SK-N-SH (cell line): ENCODE data around the gene PDZK1. TPM values are rescaled to one million over a fixed set of nuclear protein-coding genes. Genes with fewer than 3 reads are reported as not detected.
"Not testable (repeated sequence)": the region's sequence is repeated elsewhere in the genome, so short reads cannot be mapped to it uniquely, and the experiment has no call there.

ENCODE experiments used
- CTCF ChIA-PET: fragments of 300-600, 350-600 bp; formaldehyde crosslinking; extraction: SDS; loops from one replicate; lab custom pipeline; 2021; lab: Yijun Ruan, JAX
- POLR2A ChIA-PET: fragments of 350-600 bp; sonication (Branson Sonifier 250); formaldehyde crosslinking; extraction: SDS; loops from one replicate; lab custom pipeline; 2020; ENCODE audit warnings: antibody characterized with exemption, inconsistent platforms; lab: Yijun Ruan, JAX
- DNase-seq: peaks from one replicate; pipeline ENCODE4 v3.0.0; 2012
- H2AFZ ChIP-seq: fragments of 200-600 bp; sonication (generic); 2 replicates; pipeline ENCODE4 v1.8.1; 2016; ENCODE audit warnings: antibody characterized with exemption, mild to moderate bottlenecking, low read depth
- H3F3A ChIP-seq: fragments of 200-600 bp; sonication (generic); replicated peaks from 2 replicates; pipeline ENCODE3; 2016; ENCODE audit warnings: antibody characterized with exemption, mild to moderate bottlenecking; ENCODE audit not compliant: insufficient read depth
- H3K27ac ChIP-seq, 2 experiments: fragments of 200-500 bp in 1 of 2; fragments of 200-600 bp in 1 of 2; sonication (Bioruptor generic) in 1 of 2; sonication (generic), shearing (Covaris generic) in 1 of 2; 2 replicates each; pipeline versions ENCODE4 v1.5.1 to v1.6.1; 2014 to 2016; ENCODE audit warnings: low read depth in 2 of 2, inconsistent platforms in 1 of 2, low read length in 1 of 2, mild to moderate bottlenecking in 1 of 2, mixed read lengths in 1 of 2
- H3K27me3 ChIP-seq: fragments of 200-600 bp; sonication (generic), shearing (Covaris generic); 2 replicates; pipeline ENCODE4 v1.6.1; 2016; ENCODE audit warnings: mixed run types; ENCODE audit not compliant: insufficient read depth
- H3K36me3 ChIP-seq, 2 experiments: fragments of 200-500 bp in 1 of 2; fragments of 200-600 bp in 1 of 2; sonication (Bioruptor generic) in 1 of 2; sonication (generic) in 1 of 2; replicated peaks in 1 of 2; 2 replicates each; pipeline versions ENCODE3 to v1.5.1; 2014 to 2016; ENCODE audit warnings: low read length in 1 of 2, mild to moderate bottlenecking in 1 of 2; ENCODE audit not compliant: insufficient read depth in 2 of 2, control insufficient read depth in 1 of 2
- H3K4me1 ChIP-seq, 2 experiments: fragments of 200-500 bp in 1 of 2; fragments of 200-600 bp in 1 of 2; sonication (Bioruptor generic) in 1 of 2; sonication (generic), shearing (Covaris generic) in 1 of 2; 2 replicates each; pipeline versions ENCODE4 v1.5.1 to v1.6.1; 2014 to 2016; ENCODE audit warnings: low read depth in 1 of 2, low read length in 1 of 2, mixed run types in 1 of 2; ENCODE audit not compliant: insufficient read depth in 2 of 2, control insufficient read depth in 1 of 2
- H3K4me2 ChIP-seq: fragments of 200-600 bp; sonication (generic), shearing (Covaris generic); 2 replicates; pipeline ENCODE4 v1.6.1; 2017; ENCODE audit warnings: mixed run types
- H3K4me3 ChIP-seq, 2 experiments: fragments of 200-500 bp in 1 of 2; fragments of 200-600 bp in 1 of 2; sonication (Bioruptor generic) in 1 of 2; sonication (generic), shearing (Covaris generic) in 1 of 2; 2 replicates each; pipeline versions ENCODE4 v1.5.1 to v1.8.1; 2014 to 2016; ENCODE audit warnings: low read depth in 2 of 2, inconsistent platforms in 1 of 2, low read length in 1 of 2, mild to moderate bottlenecking in 1 of 2, mixed read lengths in 1 of 2, moderate library complexity in 1 of 2
- H3K79me2 ChIP-seq: fragments of 200-600 bp; sonication (generic); 2 replicates; pipeline ENCODE4 v1.8.1; 2017; ENCODE audit warnings: mild to moderate bottlenecking; ENCODE audit not compliant: insufficient read depth
- H3K9ac ChIP-seq: fragments of 200-600 bp; sonication (generic); 2 replicates; pipeline ENCODE4 v1.6.1; 2017; ENCODE audit warnings: mixed run types
- H3K9me2 ChIP-seq: fragments of 200-600 bp; sonication (generic); 2 replicates; pipeline ENCODE4 v1.6.1; 2017; ENCODE audit warnings: mixed run types
- H3K9me3 ChIP-seq: fragments of 200-600 bp; sonication (generic); 2 replicates; pipeline ENCODE4 v1.6.1; 2017; ENCODE audit warnings: mixed run types, mild to moderate bottlenecking, moderate library complexity
- H4K20me1 ChIP-seq: fragments of 200-600 bp; sonication (generic); 2 replicates; pipeline ENCODE4 v1.6.1; 2017; ENCODE audit warnings: mild to moderate bottlenecking, mixed run types; ENCODE audit not compliant: insufficient read depth
- CHD2 ChIP-seq: fragments of 150-350 bp; IDR thresholded peaks from 2 replicates; pipeline ENCODE4 v1.6.1; 2018; ENCODE audit warnings: low read length; ENCODE audit not compliant: partially characterized antibody
- FOSL2 ChIP-seq: IDR thresholded peaks from 2 replicates; pipeline ENCODE4 v1.4.0; 2012; ENCODE audit warnings: low read depth, mild to moderate bottlenecking, moderate library complexity, borderline replicate concordance
- FOXM1 ChIP-seq: IDR thresholded peaks from 2 replicates; pipeline ENCODE4 v1.4.0; 2012; ENCODE audit warnings: low read depth, mild to moderate bottlenecking
- GATA2 ChIP-seq: sonication (generic); formaldehyde crosslinking; IDR thresholded peaks from 2 replicates; pipeline ENCODE4 v1.5.0; 2020; ENCODE audit warnings: mild to moderate bottlenecking, missing genetic modification reagents
- IRF3 ChIP-seq: fragments of 150-350 bp; IDR thresholded peaks from 2 replicates; pipeline ENCODE4 v1.6.1; 2016; ENCODE audit warnings: mild to moderate bottlenecking, low read depth, low read length
- NRF1 ChIP-seq: IDR thresholded peaks from 2 replicates; pipeline ENCODE4 v1.6.1; 2012; ENCODE audit warnings: low read depth, mild to moderate bottlenecking, low read length
- RAD21 ChIP-seq: IDR thresholded peaks from 2 replicates; pipeline ENCODE4 v1.6.1; 2012; ENCODE audit warnings: mild to moderate bottlenecking, low read length
- RCOR1 ChIP-seq: fragments of 150-350 bp; IDR thresholded peaks from 2 replicates; pipeline ENCODE4 v1.6.1; 2017; ENCODE audit warnings: antibody characterized with exemption, low read length
- RXRA ChIP-seq: IDR thresholded peaks from 2 replicates; pipeline ENCODE4 v1.4.0; 2012; ENCODE audit warnings: low read depth, mild to moderate bottlenecking, borderline replicate concordance
- SMC3 ChIP-seq: IDR thresholded peaks from 2 replicates; pipeline ENCODE4 v1.6.1; 2012; ENCODE audit warnings: low read depth, low read length, improper control_type of control experiment
- TEAD4 ChIP-seq: IDR thresholded peaks from 2 replicates; pipeline ENCODE4 v1.4.0; 2012; ENCODE audit warnings: mild to moderate bottlenecking, borderline replicate concordance; ENCODE audit not compliant: insufficient read depth
- WGBS: methylation state at CpG from one replicate; pipeline ENCODE4 v1.1.6; 2017; ENCODE audit warnings: low lambda C conversion rate; 5-methylcytosine and 5-hydroxymethylcytosine counted together
- polyA plus RNA-seq, 3 experiments: library from polyadenylated mRNA; depleted of rRNA; stranded (reverse); fragments of >200 nt; gene quantifications; 2 replicates each; pipeline ENCODE4 v1.2.3, GENCODE V29; 2012
- TF ChIP-seq, protein P1 (sequence below): IDR thresholded peaks from 2 replicates; pipeline ENCODE4 v1.4.0; 2012; ENCODE audit warnings: low read depth, borderline replicate concordance
- TF ChIP-seq, protein P2 (sequence below): fragments of 200-600 bp; sonication (generic); IDR thresholded peaks from 2 replicates; pipeline ENCODE4 v1.6.1; 2017; ENCODE audit warnings: antibody characterized with exemption, mild to moderate bottlenecking, moderate library complexity

Gene PDZK1
- polyA plus RNA-seq, 1 of the 3 experiments (the other 2 are of a cell fraction), result 0.16 TPM

DNA sequence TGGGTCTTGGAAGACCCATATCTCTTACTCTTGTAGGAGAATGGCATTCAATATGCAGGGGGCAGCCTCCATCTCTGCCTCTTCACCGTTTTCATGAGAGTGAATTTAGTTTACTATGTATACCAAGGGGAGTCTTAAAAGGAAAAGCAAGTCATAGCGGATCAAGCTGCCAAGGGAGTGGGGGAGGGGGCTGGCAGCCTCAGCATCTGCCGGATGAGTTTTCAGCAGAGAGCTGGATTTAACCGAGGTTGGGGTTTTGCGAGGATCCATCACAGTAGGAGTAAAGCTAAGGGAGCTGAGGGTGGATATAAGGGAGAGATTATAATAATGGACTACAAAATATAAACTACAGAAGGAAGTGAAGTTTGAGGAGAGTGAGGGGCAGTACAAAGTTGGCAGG lies 22.0 kb upstream of the PDZK1 start:
- Histone ChIP-seq H3K9me2 (no peaks in the 10 kb centered on the region; the same call in 1 of the 2 replicates), H3K27me3 (no peaks in the 10 kb centered on the region), H3F3A (peaks cover 6% of the 10 kb centered on the region), H3K9me3 (no peaks in the 10 kb centered on the region; the same call in 1 of the 2 replicates), H3K79me2 (no peaks in the 10 kb centered on the region), H3K4me1 (no peaks in the 10 kb centered on the region), H2AFZ (no peak overlapping the region), H3K4me3 (no peak overlapping the region), H3K36me3 (peaks cover 3 to 5% of the 10 kb centered on the region in 2 experiments), H3K4me2 (no peak overlapping the region), H3K27ac (no peak overlapping the region), H3K9ac (no peak overlapping the region), H4K20me1 (no peaks in the 10 kb centered on the region)
- TF ChIP-seq CHD2 (no peak), FOSL2 (no peak)
- no peak for DNase-seq
- WGBS, result 90% methylated on average over 5 of the region's 5 CpGs
- ChIA-PET POLR2A (no interaction called here), CTCF (interaction anchor here (1.6 kb wide), 1 partner anchor 9 kb away, joined by 6 read pairs; no protein-coding TSS in a partner anchor)

DNA sequence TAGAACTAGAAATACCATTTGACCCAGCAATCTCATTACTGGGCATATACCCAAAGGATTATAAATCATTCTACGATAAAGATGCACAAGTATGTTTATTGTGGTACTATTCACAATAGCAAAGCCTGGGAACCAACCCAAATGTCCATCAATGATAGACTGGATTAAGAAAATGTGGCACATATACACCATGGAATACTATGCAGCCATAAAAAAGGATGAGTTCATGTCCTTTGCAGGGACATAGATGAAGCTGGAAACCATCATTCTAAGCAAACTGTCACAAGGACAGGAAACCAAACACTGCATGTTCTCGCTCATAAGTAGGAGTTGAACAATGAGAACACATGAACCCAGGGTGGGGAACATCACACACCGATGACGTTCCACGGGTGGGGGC lies 19.0 kb upstream of the PDZK1 start:
- H3K36me3 ChIP-seq, H3K9me2 ChIP-seq, H3K4me2 ChIP-seq, H3K9ac ChIP-seq, H3K27me3 ChIP-seq, H2AFZ ChIP-seq, H3K27ac ChIP-seq, H3K4me3 ChIP-seq, H3K79me2 ChIP-seq, H3K4me1 ChIP-seq, H4K20me1 ChIP-seq, H3K9me3 ChIP-seq, DNase-seq, CTCF ChIA-PET, POLR2A ChIA-PET: not testable (repeated sequence)
- 92% methylated on average over 5 of the region's 5 CpGs for WGBS
- peaks cover 11% of the 10 kb centered on the region for H3F3A ChIP-seq

- Histone ChIP-seq H3F3A (peaks cover 8% of the 10 kb centered on the region), H3K79me2 (no peaks in the 10 kb centered on the region), H3K9me2 (no peaks in the 10 kb centered on the region; the same call in 1 of the 2 replicates), H3K4me2 (peak overlapping the region; percentile 56), H2AFZ (peak overlapping the region; percentile 27; the same call in 1 of the 2 replicates), H4K20me1 (no peaks in the 10 kb centered on the region), H3K9me3 (no peaks in the 10 kb centered on the region; the same call in 1 of the 2 replicates), H3K27ac (no peak overlapping the region), H3K9ac (no peak overlapping the region), H3K36me3 (no peaks in the 10 kb centered on the region), H3K4me3 (peak overlapping the region; percentile 39 to 56), H3K27me3 (no peaks in the 10 kb centered on the region), H3K4me1 (peaks cover 0 to 17% of the 10 kb centered on the region in 2 experiments; a peak in 1 of 4 replicates)
- ChIA-PET CTCF (interaction anchor here (0.5 to 4.2 kb wide), 29 partner anchors 8 to 124 kb away, joined by 3 to 70 read pairs (median 4); partner anchors contain the start of gene PDZK1), POLR2A (no interaction called here)
- WGBS, result 33% methylated on average over 23 of the region's 47 CpGs
- TF ChIP-seq, protein P1, sequence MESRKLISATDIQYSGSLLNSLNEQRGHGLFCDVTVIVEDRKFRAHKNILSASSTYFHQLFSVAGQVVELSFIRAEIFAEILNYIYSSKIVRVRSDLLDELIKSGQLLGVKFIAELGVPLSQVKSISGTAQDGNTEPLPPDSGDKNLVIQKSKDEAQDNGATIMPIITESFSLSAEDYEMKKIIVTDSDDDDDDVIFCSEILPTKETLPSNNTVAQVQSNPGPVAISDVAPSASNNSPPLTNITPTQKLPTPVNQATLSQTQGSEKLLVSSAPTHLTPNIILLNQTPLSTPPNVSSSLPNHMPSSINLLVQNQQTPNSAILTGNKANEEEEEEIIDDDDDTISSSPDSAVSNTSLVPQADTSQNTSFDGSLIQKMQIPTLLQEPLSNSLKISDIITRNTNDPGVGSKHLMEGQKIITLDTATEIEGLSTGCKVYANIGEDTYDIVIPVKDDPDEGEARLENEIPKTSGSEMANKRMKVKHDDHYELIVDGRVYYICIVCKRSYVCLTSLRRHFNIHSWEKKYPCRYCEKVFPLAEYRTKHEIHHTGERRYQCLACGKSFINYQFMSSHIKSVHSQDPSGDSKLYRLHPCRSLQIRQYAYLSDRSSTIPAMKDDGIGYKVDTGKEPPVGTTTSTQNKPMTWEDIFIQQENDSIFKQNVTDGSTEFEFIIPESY, result no peak
- TF ChIP-seq RXRA (no peak), SMC3 (peak; percentile 70), TEAD4 (no peak), CHD2 (no peak), GATA2 (CRISPR knock-in tag) (no peak), IRF3 (no peak), FOXM1 (no peak), NRF1 (no peak), RCOR1 (no peak), RAD21 (peak; percentile 76)
- TF ChIP-seq, protein P2, sequence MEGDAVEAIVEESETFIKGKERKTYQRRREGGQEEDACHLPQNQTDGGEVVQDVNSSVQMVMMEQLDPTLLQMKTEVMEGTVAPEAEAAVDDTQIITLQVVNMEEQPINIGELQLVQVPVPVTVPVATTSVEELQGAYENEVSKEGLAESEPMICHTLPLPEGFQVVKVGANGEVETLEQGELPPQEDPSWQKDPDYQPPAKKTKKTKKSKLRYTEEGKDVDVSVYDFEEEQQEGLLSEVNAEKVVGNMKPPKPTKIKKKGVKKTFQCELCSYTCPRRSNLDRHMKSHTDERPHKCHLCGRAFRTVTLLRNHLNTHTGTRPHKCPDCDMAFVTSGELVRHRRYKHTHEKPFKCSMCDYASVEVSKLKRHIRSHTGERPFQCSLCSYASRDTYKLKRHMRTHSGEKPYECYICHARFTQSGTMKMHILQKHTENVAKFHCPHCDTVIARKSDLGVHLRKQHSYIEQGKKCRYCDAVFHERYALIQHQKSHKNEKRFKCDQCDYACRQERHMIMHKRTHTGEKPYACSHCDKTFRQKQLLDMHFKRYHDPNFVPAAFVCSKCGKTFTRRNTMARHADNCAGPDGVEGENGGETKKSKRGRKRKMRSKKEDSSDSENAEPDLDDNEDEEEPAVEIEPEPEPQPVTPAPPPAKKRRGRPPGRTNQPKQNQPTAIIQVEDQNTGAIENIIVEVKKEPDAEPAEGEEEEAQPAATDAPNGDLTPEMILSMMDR, result peak; percentile 88
- DNase-seq, result peak; percentile 88
These were observed 13.9 kb upstream of the PDZK1 start for GRCh38 chr1:145720878-145721671.
